GM18498 (cell line): ENCODE results near the gene GRB7.
A peak's percentile ranks its signal among the peaks of the same experiment; 100 is the strongest.

ENCODE experiments used
- ATAC-seq: cut with Tn5 transposase; IDR thresholded peaks from one replicate; pipeline ENCODE4 v1.9.1; 2021; ENCODE audit warnings: mild to moderate bottlenecking, moderate library complexity; ENCODE audit not compliant: unreplicated experiment

The GRB7 gene

DNA sequence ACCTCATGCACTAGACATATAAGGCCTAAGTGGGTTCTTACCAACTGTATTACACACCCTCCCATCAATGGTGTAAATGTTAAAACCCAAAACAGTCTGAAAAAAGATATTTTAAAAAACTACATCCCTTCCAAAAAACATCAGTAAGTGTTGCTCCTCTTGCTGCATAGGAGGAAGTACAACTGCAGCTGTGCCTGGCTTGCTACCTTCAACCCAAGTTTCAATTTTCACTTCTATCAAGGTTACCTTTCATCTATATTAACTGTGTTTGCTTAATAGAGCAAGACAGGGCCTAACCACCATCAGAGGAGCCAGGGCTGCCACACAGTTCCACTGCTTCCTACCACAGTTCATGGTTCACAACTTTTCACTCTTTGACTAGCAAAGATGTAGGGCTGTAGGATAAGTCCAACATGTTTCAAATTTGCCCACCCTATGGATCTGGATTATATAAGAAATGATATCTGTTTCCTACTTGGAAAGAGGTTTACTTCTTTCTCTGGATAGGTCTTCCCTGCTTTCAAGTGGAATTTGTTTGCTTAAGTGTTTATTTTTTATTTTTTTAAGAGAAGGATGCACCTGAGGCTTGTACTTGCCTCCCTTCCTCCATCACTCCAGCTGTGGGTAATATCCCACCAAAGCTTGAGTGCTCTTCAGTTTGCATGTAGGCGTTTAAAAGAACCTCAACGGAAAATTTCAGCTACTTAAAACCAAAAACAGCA lies 56.7 kb downstream of the GRB7 start:
- ATAC-seq, result peak; percentile 86
